Hepatocyte (in vitro differentiated cells): Measurements from ENCODE around the gene SPTLC1. TPM values are rescaled to one million over a fixed set of nuclear protein-coding genes. Genes with fewer than 3 reads are reported as not detected.
"Not testable (repeated sequence)": the region's sequence is repeated elsewhere in the genome, so short reads cannot be mapped to it uniquely, and the experiment has no call there.

ENCODE experiments used
- DNase-seq: peaks from one replicate; pipeline ENCODE4 v3.0.0-alpha.2; 2016; ENCODE audit warnings: low spot score
- H2AFZ ChIP-seq: fragments of 200-600 bp; sonication (generic); 2 replicates; pipeline ENCODE4 v1.6.0; 2016; ENCODE audit warnings: antibody characterized with exemption, mild to moderate bottlenecking
- H3K27ac ChIP-seq: fragments of 200-600 bp; sonication (generic); 2 replicates; pipeline ENCODE4 v1.5.1; 2016; ENCODE audit warnings: mild to moderate bottlenecking
- H3K27me3 ChIP-seq: fragments of 200-600 bp; sonication (generic); 2 replicates; pipeline ENCODE4 v1.6.1; 2016
- H3K36me3 ChIP-seq: fragments of 200-600 bp; sonication (generic); replicated peaks from 2 replicates; pipeline ENCODE4 v1.5.1; 2016; ENCODE audit warnings: low read depth; ENCODE audit not compliant: insufficient read depth
- H3K4me1 ChIP-seq: fragments of 200-600 bp; sonication (generic); 2 replicates; pipeline ENCODE4 v1.5.1; 2016; ENCODE audit warnings: mild to moderate bottlenecking, moderate library complexity; ENCODE audit not compliant: insufficient read depth
- H3K4me2 ChIP-seq: fragments of 200-600 bp; sonication (generic); 2 replicates; pipeline ENCODE4 v1.6.0; 2016
- H3K4me3 ChIP-seq: fragments of 200-600 bp; sonication (generic); 2 replicates; pipeline ENCODE4 v1.5.1; 2016; ENCODE audit warnings: mild to moderate bottlenecking
- H3K79me2 ChIP-seq: fragments of 200-600 bp; sonication (generic); 2 replicates; pipeline ENCODE4 v1.6.0; 2017; ENCODE audit warnings: mild to moderate bottlenecking
- H3K9me2 ChIP-seq: fragments of 200-600 bp; sonication (generic); replicated peaks from 2 replicates; pipeline ENCODE4 v1.6.0; 2017; ENCODE audit warnings: mild to moderate bottlenecking; ENCODE audit not compliant: insufficient read depth
- H3K9me3 ChIP-seq: fragments of 200-600 bp; sonication (generic); 2 replicates; pipeline ENCODE4 v1.5.1; 2016; ENCODE audit warnings: low read depth, mild to moderate bottlenecking
- H4K20me1 ChIP-seq: fragments of 200-600 bp; sonication (generic); 2 replicates; pipeline ENCODE4 v1.6.0; 2016; ENCODE audit warnings: mild to moderate bottlenecking; ENCODE audit not compliant: insufficient read depth, poor library complexity, severe bottlenecking
- CTCF ChIP-seq: fragments of 200-600 bp; sonication (generic); IDR thresholded peaks from 2 replicates; pipeline ENCODE4 v1.5.1; 2016; ENCODE audit warnings: antibody characterized with exemption, mild to moderate bottlenecking; ENCODE audit not compliant: poor library complexity
- EZH2 ChIP-seq: fragments of 200-600 bp; sonication (generic); IDR thresholded peaks from 2 replicates; pipeline ENCODE4 v1.6.1; 2016; ENCODE audit warnings: antibody characterized with exemption, mild to moderate bottlenecking, borderline replicate concordance
- EZH2phosphoT487 ChIP-seq: fragments of 200-600 bp; sonication (generic); IDR thresholded peaks from one replicate; pipeline ENCODE4 v1.6.1; 2018; ENCODE audit warnings: antibody characterized with exemption, mild to moderate bottlenecking, low read depth, moderate library complexity; ENCODE audit not compliant: unreplicated experiment, severe bottlenecking
- WGBS: methylation state at CpG from one replicate; pipeline ENCODE4 v1.1.6; 2016; ENCODE audit warnings: low lambda C conversion rate; ENCODE audit errors: missing lambda C conversion rate; 5-methylcytosine and 5-hydroxymethylcytosine counted together
- polyA plus RNA-seq: library from polyadenylated mRNA; unstranded; fragments of >200 nt; fragmentation: Nextera tagmentation; extraction: Ambion mirVana; gene quantifications from 2 replicates; pipeline ENCODE4 v1.2.1, GENCODE V29; 2016
- total RNA-seq: library from RNA; depleted of rRNA; stranded (reverse); fragments of >200 nt; gene quantifications from 2 replicates; pipeline ENCODE4 v1.2.3, GENCODE V29; 2014

Gene SPTLC1
- total and polyA plus RNA-seq, 2 experiments from 2014 or later, result 67.6 to 101 TPM

- Histone ChIP-seq H3K4me3 (no peak overlapping the region), H3K79me2 (no peaks in the 10 kb centered on the region), H3K9me3 (no peaks in the 10 kb centered on the region), H2AFZ (no peak overlapping the region), H3K4me2 (peak overlapping the region; percentile 91), H3K27ac (no peak overlapping the region), H4K20me1 (no peaks in the 10 kb centered on the region), H3K27me3 (peaks cover 2% of the 10 kb centered on the region), H3K9me2 (no peaks in the 10 kb centered on the region), H3K4me1 (peaks cover 6% of the 10 kb centered on the region), H3K36me3 (no peaks in the 10 kb centered on the region)
- peak; percentile 83 for DNase-seq
- WGBS, result 29% methylated on average over 16 of the region's 16 CpGs
- TF ChIP-seq EZH2 (no peak), EZH2phosphoT487 (no peak), CTCF (peak; percentile 94)
Observed at GRCh38 chr9:92140074-92140753, 25.0 kb upstream of the SPTLC1 start.

DNA sequence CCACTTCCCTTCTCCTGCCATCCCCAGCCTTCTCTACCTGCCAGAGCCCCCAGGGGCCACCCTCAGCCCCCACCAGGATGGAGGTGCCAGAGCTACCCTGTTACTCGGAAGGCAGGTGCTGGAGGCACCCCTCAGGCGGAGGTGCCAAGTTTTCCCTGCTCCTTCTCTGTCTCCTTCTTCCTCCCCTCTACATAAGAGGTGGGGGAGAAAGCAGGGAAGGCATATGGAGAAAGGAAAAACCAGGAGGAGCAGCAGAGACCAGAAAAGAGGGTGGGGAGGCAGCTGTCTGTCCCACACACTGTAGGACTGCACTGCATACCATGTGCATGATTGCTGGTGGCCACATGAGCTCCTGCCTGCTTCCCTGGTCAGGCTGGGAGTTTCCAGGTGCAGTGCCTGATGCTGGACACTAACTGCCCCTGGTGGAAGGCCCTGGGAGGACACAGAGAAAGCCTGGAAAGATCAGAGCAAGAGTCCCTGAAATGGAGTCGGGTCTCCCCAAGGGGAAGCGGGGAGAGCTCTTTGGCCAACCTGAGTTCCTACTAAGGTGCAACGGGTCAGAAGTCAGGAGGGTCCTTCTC is 23.8 kb upstream of the SPTLC1 start:
- H3K4me2 ChIP-seq, H3K4me3 ChIP-seq, H3K9me2 ChIP-seq, H3K36me3 ChIP-seq, H3K27me3 ChIP-seq, H3K79me2 ChIP-seq, H3K4me1 ChIP-seq, H2AFZ ChIP-seq, H4K20me1 ChIP-seq, H3K27ac ChIP-seq, H3K9me3 ChIP-seq: not testable (repeated sequence)
- peak; percentile 51 for DNase-seq
- 92% methylated on average over 5 of the region's 5 CpGs for WGBS

- Histone ChIP-seq H3K4me3 (no peak overlapping the region), H3K4me2 (no peak overlapping the region), H3K4me1 (peaks cover 15% of the 10 kb centered on the region), H3K9me2 (no peaks in the 10 kb centered on the region), H3K36me3 (no peaks in the 10 kb centered on the region), H3K27ac (no peak overlapping the region), H3K79me2 (no peaks in the 10 kb centered on the region), H4K20me1 (no peaks in the 10 kb centered on the region), H2AFZ (no peak overlapping the region), H3K27me3 (peaks cover 2% of the 10 kb centered on the region), H3K9me3 (no peaks in the 10 kb centered on the region)
- TF ChIP-seq CTCF (peak; percentile 95), EZH2 (no peak)
- 46% methylated on average over 22 of the region's 22 CpGs for WGBS
- peak; percentile 87 for DNase-seq
Observed at GRCh38 chr9:92138157-92138959, 23.1 kb upstream of the SPTLC1 start.
